T-helper 1 cell (primary cell): Measurements from ENCODE around the gene RFX8.
A peak's percentile ranks its signal among the peaks of the same experiment; 100 is the strongest.
"Not testable (repeated sequence)": the region's sequence is repeated elsewhere in the genome, so short reads cannot be mapped to it uniquely, and the experiment has no call there.

Source experiments
- DNase-seq, 5 donors: peaks; one replicate each; pipeline ENCODE4 v3.0.0-alpha.2; 2012 to 2020

RFX8 gene

GRCh38 chr2:101485856-101486255 lies 10.9 kb upstream of the RFX8 start:
- no peak for DNase-seq

GRCh38 chr2:101480764-101481163 lies 5.9 kb upstream of the RFX8 start:
- DNase-seq, result no peak

- no peak for DNase-seq
Measured at GRCh38 chr2:101479810-101480209, 4.9 kb upstream of the RFX8 start.

- no peak for DNase-seq
Measured at GRCh38 chr2:101479328-101479727, 4.4 kb upstream of the RFX8 start.

GRCh38 chr2:101478181-101479001 lies 3.5 kb upstream of the RFX8 start:
- no peak for DNase-seq

- DNase-seq, result no peak
Measured at GRCh38 chr2:101477556-101477955, 2.6 kb upstream of the RFX8 start.

- DNase-seq, result no peak
Measured at GRCh38 chr2:101476605-101477208, 1.8 kb upstream of the RFX8 start.

- DNase-seq, result peak in 4 of 5 donors; percentile 6 to 57 (median 18)
Measured at GRCh38 chr2:101473911-101474701, 806 bp downstream of the RFX8 start.

GRCh38 chr2:101473591-101473910 lies 1.4 kb downstream of the RFX8 start:
- no peak for DNase-seq

- no peak for DNase-seq
Measured at GRCh38 chr2:101469863-101470262, 5.0 kb downstream of the RFX8 start.

GRCh38 chr2:101467306-101467705 lies 7.6 kb downstream of the RFX8 start:
- DNase-seq, result no peak

GRCh38 chr2:101466426-101466825 lies 8.5 kb downstream of the RFX8 start:
- no peak for DNase-seq

GRCh38 chr2:101464841-101465240 lies 10.1 kb downstream of the RFX8 start:
- DNase-seq, result no peak

- DNase-seq, result no peak
Measured at GRCh38 chr2:101463911-101464641, 10.8 kb downstream of the RFX8 start.

GRCh38 chr2:101463421-101463820 lies 11.5 kb downstream of the RFX8 start:
- DNase-seq, result no peak

GRCh38 chr2:101461381-101461780 lies 13.5 kb downstream of the RFX8 start:
- no peak for DNase-seq

GRCh38 chr2:101454408-101454807 lies 20.5 kb downstream of the RFX8 start:
- DNase-seq, result not testable (repeated sequence)

GRCh38 chr2:101450965-101451364 lies 23.9 kb downstream of the RFX8 start:
- no peak for DNase-seq

- DNase-seq, result no peak
Measured at GRCh38 chr2:101446869-101447268, 28.0 kb downstream of the RFX8 start.

- no peak for DNase-seq
Measured at GRCh38 chr2:101442667-101443061, 32.2 kb downstream of the RFX8 start.

GRCh38 chr2:101442042-101442666 lies 32.8 kb downstream of the RFX8 start:
- DNase-seq, result no peak

- DNase-seq, result no peak
Measured at GRCh38 chr2:101440127-101440738, 34.7 kb downstream of the RFX8 start.
